Upper lobe of right lung (tissue), 1 donor: ENCODE results near the gene SIMC1. TPM values are rescaled to one million over a fixed set of nuclear protein-coding genes. Genes with fewer than 3 reads are reported as not detected.

Experiments
- ATAC-seq: fragments of 200-7000 bp; cut with Tn5 transposase; one replicate; pipeline ENCODE4 v1.9.1; 2020; ENCODE audit warnings: mild to moderate bottlenecking, moderate library complexity
- DNase-seq: peaks from one replicate; pipeline ENCODE4 v3.0.0-alpha.2; 2020
- H3K27ac ChIP-seq: fragments of 200-600 bp; one replicate; pipeline ENCODE4 v1.8.0; 2022
- H3K27me3 ChIP-seq: fragments of 200-600 bp; one replicate; pipeline ENCODE4 v1.8.0; 2022; ENCODE audit warnings: mild to moderate bottlenecking
- H3K36me3 ChIP-seq: fragments of 200-600 bp; one replicate; pipeline ENCODE4 v1.8.0; 2022
- H3K4me1 ChIP-seq: fragments of 200-600 bp; one replicate; pipeline ENCODE4 v1.8.0; 2022
- H3K4me3 ChIP-seq: fragments of 200-600 bp; one replicate; pipeline ENCODE4 v1.8.0; 2022; ENCODE audit warnings: mild to moderate bottlenecking
- H3K9me3 ChIP-seq: fragments of 200-600 bp; one replicate; pipeline ENCODE4 v1.8.0; 2022
- intact Hi-C: fragments of 100-400 bp; cut with DNase I; formaldehyde crosslinking; loops from one replicate; pipeline ENCODE4 v1.11.0; 2022
- microRNA-seq: library from miRNA; unstranded; fragments of <30 nt; microRNA quantifications from one replicate; pipeline ENCODE4 v1.2.0, GENCODE V29; 2020; ENCODE audit warnings: borderline microRNAs expressed
- total RNA-seq: library from RNA; stranded (reverse); fragmentation: NEBNext Ultra II Directional; extraction: Animal tissue kit (Norgen Biotek cat#: 25700); gene quantifications from one replicate; pipeline ENCODE4 v1.2.1, GENCODE V29; 2021
- TF ChIP-seq, protein P1 (sequence below): fragments of 200-600 bp; IDR thresholded peaks from one replicate; pipeline ENCODE4 v1.8.0; 2022; ENCODE audit warnings: antibody characterized with exemption
- donor health status: DM: no; HTN: yes; CAD: no; lungs with severe emphysema.

SIMC1 gene
- total RNA-seq, 1 donor from 2014 or later: 17.6 TPM

GRCh38 chr5:176394096-176394495 lies 155.9 kb downstream of the SIMC1 start:
- ATAC-seq: no peak
- TF ChIP-seq, protein P1, sequence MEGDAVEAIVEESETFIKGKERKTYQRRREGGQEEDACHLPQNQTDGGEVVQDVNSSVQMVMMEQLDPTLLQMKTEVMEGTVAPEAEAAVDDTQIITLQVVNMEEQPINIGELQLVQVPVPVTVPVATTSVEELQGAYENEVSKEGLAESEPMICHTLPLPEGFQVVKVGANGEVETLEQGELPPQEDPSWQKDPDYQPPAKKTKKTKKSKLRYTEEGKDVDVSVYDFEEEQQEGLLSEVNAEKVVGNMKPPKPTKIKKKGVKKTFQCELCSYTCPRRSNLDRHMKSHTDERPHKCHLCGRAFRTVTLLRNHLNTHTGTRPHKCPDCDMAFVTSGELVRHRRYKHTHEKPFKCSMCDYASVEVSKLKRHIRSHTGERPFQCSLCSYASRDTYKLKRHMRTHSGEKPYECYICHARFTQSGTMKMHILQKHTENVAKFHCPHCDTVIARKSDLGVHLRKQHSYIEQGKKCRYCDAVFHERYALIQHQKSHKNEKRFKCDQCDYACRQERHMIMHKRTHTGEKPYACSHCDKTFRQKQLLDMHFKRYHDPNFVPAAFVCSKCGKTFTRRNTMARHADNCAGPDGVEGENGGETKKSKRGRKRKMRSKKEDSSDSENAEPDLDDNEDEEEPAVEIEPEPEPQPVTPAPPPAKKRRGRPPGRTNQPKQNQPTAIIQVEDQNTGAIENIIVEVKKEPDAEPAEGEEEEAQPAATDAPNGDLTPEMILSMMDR: no peak
- Histone ChIP-seq H3K27me3 (no peaks in the 10 kb centered on the region), H3K4me1 (peaks cover 7% of the 10 kb centered on the region), H3K36me3 (peaks cover 17% of the 10 kb centered on the region), H3K27ac (no peak overlapping the region), H3K4me3 (no peak overlapping the region), H3K9me3 (no peaks in the 10 kb centered on the region)
- intact Hi-C loops: no loop called here
- DNase-seq: no peak

DNA sequence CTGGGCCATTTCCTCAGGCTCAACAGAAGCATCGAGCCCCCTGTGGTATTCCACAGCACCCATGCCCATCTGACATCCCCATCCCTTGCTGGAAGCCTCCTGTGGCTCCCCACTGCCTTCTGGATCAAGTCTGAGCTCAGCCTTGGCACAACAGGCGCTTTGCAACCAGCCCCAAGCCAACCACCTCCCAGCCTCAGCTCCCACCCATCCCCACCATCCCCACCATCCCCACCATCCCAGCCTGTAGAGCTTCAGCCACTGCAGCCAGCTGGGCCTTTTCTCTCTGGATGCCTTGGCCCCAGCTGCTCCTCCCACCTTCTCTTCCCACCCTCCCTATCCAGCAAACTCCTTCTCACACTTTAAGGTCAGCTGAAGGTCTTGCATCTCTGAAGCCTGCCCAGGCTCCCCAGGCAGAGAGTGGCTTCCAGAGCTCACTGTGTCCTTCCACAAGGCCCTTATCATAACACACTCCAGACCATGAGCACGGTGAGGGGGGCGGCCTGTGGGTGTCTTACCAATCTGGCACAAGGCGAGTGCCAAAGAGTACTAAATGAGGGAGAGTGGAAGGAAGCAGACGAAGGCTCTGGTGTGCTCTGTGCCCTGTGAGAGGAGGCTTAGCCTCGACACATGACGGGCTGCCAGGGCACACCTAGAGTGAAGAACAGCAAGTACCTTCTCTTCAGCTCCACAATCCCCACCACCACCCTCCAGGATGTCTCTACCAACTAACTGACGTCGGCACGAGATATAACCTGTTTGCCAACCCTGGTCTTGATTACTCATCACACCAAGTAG lies 156.9 kb downstream of the SIMC1 start:
- DNase-seq (no peak), ATAC-seq (peak; percentile 34)
- Histone ChIP-seq H3K4me3 (no peak overlapping the region), H3K4me1 (no peaks in the 10 kb centered on the region), H3K9me3 (no peaks in the 10 kb centered on the region), H3K36me3 (peaks cover 17% of the 10 kb centered on the region), H3K27me3 (no peaks in the 10 kb centered on the region), H3K27ac (no peak overlapping the region)
- TF ChIP-seq, protein P1: no peak
- intact Hi-C loops: no loop called here

Small RNA genes lying within 50 kb of the gene (microRNA-seq; reads per million reads assigned to microRNA genes)
- 2.3 reads per million, percentile 13 among the genes with 10 or more reads in this experiment for gene MIR1271

Other genes with a start within 250 kb of the SIMC1 start
- gene KIAA1191, start 123.3 kb downstream of the SIMC1 start, total RNA-seq: 92.6 TPM
- 7.9 TPM for gene ARL10, start 127.1 kb downstream of the SIMC1 start, total RNA-seq
- gene NOP16, start 150.2 kb downstream of the SIMC1 start, total RNA-seq: 13.6 TPM
- 104 TPM for gene HIGD2A, start 150.3 kb downstream of the SIMC1 start, total RNA-seq
- gene CLTB, start 178.1 kb downstream of the SIMC1 start, total RNA-seq: 80.9 TPM
- gene FAF2, start 210.0 kb downstream of the SIMC1 start, total RNA-seq: 35.1 TPM